GM23338 (cell line): Measurements from ENCODE around the gene R3HDM1. TPM values are rescaled to one million over a fixed set of nuclear protein-coding genes. Genes with fewer than 3 reads are reported as not detected.

ENCODE experiments used
- ATAC-seq: fragments of 200-7000 bp; cut with Tn5 transposase; 3 replicates; pipeline ENCODE4 v1.9.1; 2020
- DNase-seq: peaks from one replicate; pipeline ENCODE4 v3.0.0-alpha.2; 2015; ENCODE audit warnings: low spot score
- H2AFZ ChIP-seq: fragments of 200-600 bp; sonication (generic); 2 replicates; pipeline ENCODE4 v1.8.0; 2016; ENCODE audit warnings: antibody characterized with exemption, mild to moderate bottlenecking, moderate library complexity
- H3F3A ChIP-seq: fragments of 200-600 bp; sonication (generic); replicated peaks from 2 replicates; pipeline ENCODE4 v1.8.0; 2017; ENCODE audit warnings: antibody characterized with exemption, mixed run types, low read depth
- H3K27ac ChIP-seq: fragments of 200-600 bp; sonication (generic); 2 replicates; pipeline ENCODE4 v1.6.1; 2016; ENCODE audit warnings: low read depth
- H3K27me3 ChIP-seq: fragments of 200-600 bp; sonication (generic); 2 replicates; pipeline ENCODE4 v1.8.0; 2016; ENCODE audit warnings: mild to moderate bottlenecking, mixed run types, moderate library complexity; ENCODE audit not compliant: insufficient read depth
- H3K36me3 ChIP-seq: fragments of 200-600 bp; sonication (generic); 2 replicates; pipeline ENCODE4 v1.8.0; 2016; ENCODE audit warnings: mild to moderate bottlenecking; ENCODE audit not compliant: insufficient read depth
- H3K4me1 ChIP-seq: fragments of 200-600 bp; sonication (generic); 2 replicates; pipeline ENCODE4 v1.8.0; 2016; ENCODE audit warnings: mild to moderate bottlenecking, moderate library complexity; ENCODE audit not compliant: insufficient read depth
- H3K4me2 ChIP-seq: fragments of 200-600 bp; sonication (generic); 2 replicates; pipeline ENCODE4 v1.7.1; 2017; ENCODE audit warnings: mixed run types
- H3K4me3 ChIP-seq: fragments of 200-600 bp; sonication (generic); 2 replicates; pipeline ENCODE4 v1.6.1; 2016; ENCODE audit warnings: mixed run types
- H3K79me2 ChIP-seq: fragments of 200-600 bp; sonication (generic); replicated peaks from 2 replicates; pipeline ENCODE4 v1.8.0; 2017; ENCODE audit warnings: mild to moderate bottlenecking; ENCODE audit not compliant: insufficient read depth
- H3K9me2 ChIP-seq: fragments of 200-600 bp; sonication (generic); 2 replicates; pipeline ENCODE4 v1.8.0; 2017; ENCODE audit not compliant: insufficient read depth
- H4K20me1 ChIP-seq: fragments of 200-600 bp; sonication (generic); replicated peaks from 2 replicates; pipeline ENCODE4 v1.8.0; 2017; ENCODE audit warnings: mild to moderate bottlenecking; ENCODE audit not compliant: insufficient read depth
- H3K27ac Mint-ChIP-seq: 2 replicates; pipeline ENCODE4 v1.8.0; 2020; ENCODE audit warnings: inconsistent platforms, mild to moderate bottlenecking, moderate library complexity, mixed read lengths
- H3K27me3 Mint-ChIP-seq: 3 replicates; pipeline ENCODE4 v1.8.0; 2022; ENCODE audit warnings: low read depth, mild to moderate bottlenecking, moderate library complexity, mixed read lengths, inconsistent platforms; ENCODE audit not compliant: insufficient read depth, poor library complexity
- H3K36me3 Mint-ChIP-seq: 3 replicates; pipeline ENCODE4 v1.8.0; 2021; ENCODE audit warnings: low read depth, mild to moderate bottlenecking, inconsistent platforms, moderate library complexity, mixed read lengths
- H3K4me1 Mint-ChIP-seq: 3 replicates; pipeline ENCODE4 v1.8.0; 2020; ENCODE audit warnings: mild to moderate bottlenecking, inconsistent platforms, mixed read lengths
- H3K4me3 Mint-ChIP-seq: 3 replicates; pipeline ENCODE4 v1.8.0; 2021; ENCODE audit warnings: moderate library complexity, mild to moderate bottlenecking, inconsistent platforms, mixed read lengths
- H3K9me3 Mint-ChIP-seq: 3 replicates; pipeline ENCODE4 v1.8.0; 2020; ENCODE audit warnings: moderate library complexity, mild to moderate bottlenecking, inconsistent platforms, mixed read lengths
- CREB1 ChIP-seq: fragments of 250-450 bp; sonication (Bioruptor Pico); IDR thresholded peaks from 2 replicates; pipeline ENCODE4 v1.5.0; 2020; ENCODE audit warnings: low read depth, mild to moderate bottlenecking, moderate library complexity
- ETS1 ChIP-seq: IDR thresholded peaks from 2 replicates; pipeline ENCODE4 v1.6.1; 2016; ENCODE audit warnings: antibody characterized with exemption
- EZH2 ChIP-seq: fragments of 200-600 bp; sonication (generic); IDR thresholded peaks from one replicate; pipeline ENCODE4 v1.8.0; 2017; ENCODE audit warnings: antibody characterized with exemption, mild to moderate bottlenecking, low read depth; ENCODE audit not compliant: unreplicated experiment
- NANOG ChIP-seq: IDR thresholded peaks from 2 replicates; pipeline ENCODE4 v1.6.1; 2016; ENCODE audit warnings: antibody characterized with exemption, borderline replicate concordance
- POLR2AphosphoS5 ChIP-seq: IDR thresholded peaks from 2 replicates; pipeline ENCODE4 v1.6.1; 2016; ENCODE audit warnings: antibody characterized with exemption, low read depth
- REST ChIP-seq: IDR thresholded peaks from one replicate; pipeline ENCODE4 v1.6.1; 2018; ENCODE audit warnings: antibody characterized with exemption; ENCODE audit not compliant: unreplicated experiment
- ZNF331 ChIP-seq: fragments of 250-450 bp; sonication (Bioruptor Pico); IDR thresholded peaks from 2 replicates; pipeline ENCODE4 v1.5.0; 2020; ENCODE audit warnings: low read depth, mild to moderate bottlenecking, moderate library complexity
- polyA plus RNA-seq: library from polyadenylated mRNA; unstranded; fragments of >200 nt; fragmentation: Nextera tagmentation; extraction: Ambion mirVana; gene quantifications from 2 replicates; pipeline ENCODE4 v1.2.1, GENCODE V29; 2016
- total RNA-seq: library from RNA; depleted of rRNA; stranded (reverse); fragments of >200 nt; shearing (Covaris generic); gene quantifications from 2 replicates; pipeline ENCODE4 v1.2.3, GENCODE V29; 2014

R3HDM1 gene
- total and polyA plus RNA-seq, 2 experiments from 2014 or later, result 63.1 to 88.8 TPM

GRCh38 chr2:135756692-135757091 is 225.4 kb downstream of the R3HDM1 start:
- no peak overlapping the region for H2AFZ ChIP-seq
- H3K27me3 Mint-ChIP-seq, result no peaks in the 10 kb centered on the region
- ATAC-seq (no peak), DNase-seq (no peak)
- TF ChIP-seq CREB1 (no peak), ETS1 (no peak), REST (no peak), NANOG (no peak)
- peaks cover 9% of the 10 kb centered on the region for H3K79me2 ChIP-seq
- no peak overlapping the region for H3K4me3 Mint-ChIP-seq
- no peak overlapping the region for H3K4me3 ChIP-seq
- H3K36me3 Mint-ChIP-seq, result peaks cover 76% of the 10 kb centered on the region
- H3F3A ChIP-seq, result no peaks in the 10 kb centered on the region
- peaks cover 66% of the 10 kb centered on the region for H3K36me3 ChIP-seq
- H3K9me2 ChIP-seq, result no peaks in the 10 kb centered on the region
- no peak overlapping the region for H3K27ac ChIP-seq
- no peak overlapping the region for H3K4me2 ChIP-seq
- no peak overlapping the region for H3K27ac Mint-ChIP-seq
- H4K20me1 ChIP-seq, result peaks cover 4% of the 10 kb centered on the region; the same call in 1 of the 2 replicates
- H3K4me1 Mint-ChIP-seq, result no peaks in the 10 kb centered on the region
- no peaks in the 10 kb centered on the region; the same call in 2 of the 3 replicates for H3K9me3 Mint-ChIP-seq
- no peaks in the 10 kb centered on the region for H3K4me1 ChIP-seq
- no peaks in the 10 kb centered on the region for H3K27me3 ChIP-seq

- H3K36me3 ChIP-seq, result peaks cover 65% of the 10 kb centered on the region
- no peak overlapping the region for H3K27ac ChIP-seq
- no peak for DNase-seq
- H3K27me3 Mint-ChIP-seq, result no peaks in the 10 kb centered on the region
- no peak overlapping the region for H3K27ac Mint-ChIP-seq
- H3K27me3 ChIP-seq, result no peaks in the 10 kb centered on the region
- no peaks in the 10 kb centered on the region for H3F3A ChIP-seq
- H3K4me1 ChIP-seq, result no peaks in the 10 kb centered on the region
- no peak overlapping the region for H3K4me3 ChIP-seq
- no peaks in the 10 kb centered on the region for H3K9me2 ChIP-seq
- H3K9me3 Mint-ChIP-seq, result no peaks in the 10 kb centered on the region
- H3K36me3 Mint-ChIP-seq, result peaks cover 72% of the 10 kb centered on the region
- no peak for ATAC-seq
- H4K20me1 ChIP-seq, result peaks cover 7% of the 10 kb centered on the region; the same call in 1 of the 2 replicates
- no peaks in the 10 kb centered on the region for H3K4me1 Mint-ChIP-seq
- no peak overlapping the region for H3K4me2 ChIP-seq
- no peak overlapping the region for H3K4me3 Mint-ChIP-seq
- H2AFZ ChIP-seq, result no peak overlapping the region
- no peaks in the 10 kb centered on the region; the same call in 1 of the 2 replicates for H3K79me2 ChIP-seq
- TF ChIP-seq REST, result no peak
- no peak for TF ChIP-seq EZH2
- no peak for TF ChIP-seq POLR2AphosphoS5
- no peak for TF ChIP-seq ZNF331 (CRISPR knock-in tag)
Observed at GRCh38 chr2:135762022-135762421, 230.7 kb downstream of the R3HDM1 start.
